Superior temporal gyrus (tissue), 1 donor: ENCODE results near the gene INPP5A.
A peak's percentile ranks its signal among the peaks of the same experiment; 100 is the strongest.
"Not testable (repeated sequence)": the region's sequence is repeated elsewhere in the genome, so short reads cannot be mapped to it uniquely, and the experiment has no call there.

Experiments used
- DNase-seq: peaks from one replicate; pipeline ENCODE4 v3.0.0-alpha.2; 2016; ENCODE audit errors: extremely low spot score

INPP5A gene

DNA sequence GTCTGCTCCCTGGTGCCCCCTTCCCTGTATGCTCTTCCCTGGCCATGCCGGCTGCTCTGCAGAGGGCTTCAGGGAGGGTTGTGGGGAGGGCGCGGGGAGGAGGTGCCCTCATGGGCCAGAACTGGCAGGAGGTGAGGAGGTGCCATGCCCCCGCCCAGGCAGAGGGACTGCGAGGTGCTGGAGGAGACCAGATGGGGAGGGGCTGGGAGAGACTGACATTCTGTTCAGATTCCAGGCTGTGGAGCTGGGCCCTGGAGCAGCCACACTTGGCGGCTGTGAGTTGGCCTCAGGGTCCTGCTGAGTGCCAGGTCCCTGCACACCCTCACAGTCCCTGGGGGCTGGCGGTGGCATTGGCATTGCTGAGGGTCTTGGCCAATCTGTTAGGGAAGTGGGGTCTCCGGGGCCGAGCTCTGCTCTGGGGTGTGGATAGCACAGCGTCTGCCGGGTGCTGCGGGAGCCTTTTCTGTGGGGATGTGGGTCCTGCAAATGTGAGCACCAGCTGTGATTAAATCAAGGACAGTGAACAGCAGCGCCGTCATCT is 25.4 kb downstream of the INPP5A start:
- DNase-seq = no peak

DNA sequence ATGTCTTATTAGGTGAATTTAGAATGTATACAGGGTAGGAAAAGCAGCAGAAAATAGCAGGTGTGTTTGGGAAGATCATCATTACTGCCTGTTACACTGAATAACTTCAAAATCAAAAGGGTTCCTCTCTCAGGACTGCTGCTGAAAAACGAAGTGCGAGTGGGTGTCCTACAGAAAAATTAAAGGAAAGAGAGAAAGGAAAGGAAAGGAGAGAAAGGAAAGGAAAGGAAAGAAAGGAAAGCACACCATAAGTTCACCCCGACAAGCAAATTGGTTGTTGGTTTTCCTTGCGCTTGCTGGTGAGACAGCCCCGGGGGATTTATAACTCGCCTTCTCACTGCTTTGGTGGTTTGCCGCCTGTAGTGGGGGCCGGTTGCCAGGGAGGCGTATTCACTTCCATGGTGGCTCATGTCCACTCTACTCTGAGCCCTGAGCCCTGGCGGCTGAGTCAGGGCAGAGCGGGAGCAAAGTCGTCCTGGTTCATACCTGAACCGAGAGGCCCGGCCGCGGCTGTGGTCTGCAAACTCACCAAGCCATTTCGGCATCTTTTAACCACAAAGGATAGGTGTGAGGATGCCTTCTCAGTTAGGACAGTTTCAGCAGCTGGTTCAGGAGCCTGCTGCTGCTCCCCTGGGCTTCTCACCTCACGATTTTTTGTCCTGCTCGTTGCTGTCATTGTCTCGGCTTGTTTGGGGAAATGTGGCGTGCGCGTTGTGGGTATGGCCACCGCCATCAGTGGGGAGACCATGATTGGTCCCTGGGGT is 26.1 kb downstream of the INPP5A start:
- no peak for DNase-seq

DNA sequence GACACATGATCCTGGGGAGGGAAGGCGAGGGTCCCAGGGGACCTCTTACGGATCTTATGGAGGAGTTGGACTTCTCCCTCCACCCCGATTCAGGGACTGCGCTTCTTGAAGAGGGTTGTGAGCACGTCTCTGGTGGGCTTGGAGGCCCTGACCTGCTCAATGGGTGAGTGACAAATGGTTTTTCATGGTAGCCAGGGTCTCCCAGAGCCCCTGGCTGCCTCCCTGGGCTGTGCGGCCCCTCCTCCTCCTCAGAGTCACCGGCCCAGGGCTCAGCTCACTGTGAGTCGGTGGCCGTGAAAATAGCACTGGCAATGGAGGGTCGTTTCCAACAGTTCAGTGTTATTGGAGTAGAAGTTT is 26.6 kb downstream of the INPP5A start:
- no peak for DNase-seq

DNA sequence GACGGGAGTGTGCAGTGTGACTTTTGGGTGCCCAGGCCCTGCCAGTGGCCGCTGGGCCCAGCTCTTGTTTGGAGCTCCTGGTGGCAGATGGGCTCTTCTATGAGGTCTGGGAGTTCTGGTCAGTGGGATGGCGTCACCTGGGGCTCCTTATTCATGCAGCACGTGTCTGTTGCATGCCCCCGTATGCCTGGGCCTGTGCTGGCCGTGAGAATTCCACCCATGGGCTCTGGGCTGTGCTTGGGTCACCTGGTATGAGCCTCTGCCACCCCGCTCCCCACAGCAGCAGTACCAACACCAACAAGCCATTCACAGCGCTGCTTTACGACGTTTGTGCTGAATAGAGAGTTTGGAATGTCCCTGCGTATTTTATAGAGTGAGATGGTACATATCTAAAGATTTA is 27.1 kb downstream of the INPP5A start:
- no peak for DNase-seq

DNA sequence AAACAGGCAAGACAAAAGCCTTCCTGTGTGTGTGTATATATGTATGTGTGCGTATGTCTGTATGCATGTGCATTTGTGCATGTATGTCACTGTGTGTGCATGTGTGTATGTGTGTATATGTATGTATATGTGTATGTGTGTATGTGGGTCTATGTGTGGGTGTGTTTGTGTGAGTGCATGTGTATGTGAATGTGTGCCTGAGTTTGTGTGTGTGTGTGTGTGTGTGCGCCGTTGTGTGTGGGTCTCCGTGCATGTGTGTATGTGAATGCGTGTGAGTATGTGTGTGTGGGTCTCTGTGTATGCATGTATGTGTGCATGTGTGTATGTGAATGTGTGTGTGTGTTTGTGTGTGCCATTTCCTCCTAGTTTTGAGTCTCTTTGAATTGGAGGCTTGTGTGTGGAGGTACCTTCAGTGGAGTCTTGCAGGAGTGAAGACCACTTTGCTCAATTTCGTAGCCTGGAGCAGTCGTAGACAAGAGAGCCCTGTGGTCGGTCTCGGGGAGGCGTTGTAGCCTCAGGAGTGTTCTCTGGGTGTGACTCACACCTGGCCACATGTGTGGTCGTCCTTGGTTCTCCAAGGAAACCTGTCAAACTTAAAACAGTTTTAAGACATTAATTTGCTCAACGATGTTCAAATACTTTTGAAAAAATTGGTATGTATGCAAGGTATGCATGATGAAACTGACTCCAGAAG is 28.1 kb downstream of the INPP5A start:
- DNase-seq = no peak

DNA sequence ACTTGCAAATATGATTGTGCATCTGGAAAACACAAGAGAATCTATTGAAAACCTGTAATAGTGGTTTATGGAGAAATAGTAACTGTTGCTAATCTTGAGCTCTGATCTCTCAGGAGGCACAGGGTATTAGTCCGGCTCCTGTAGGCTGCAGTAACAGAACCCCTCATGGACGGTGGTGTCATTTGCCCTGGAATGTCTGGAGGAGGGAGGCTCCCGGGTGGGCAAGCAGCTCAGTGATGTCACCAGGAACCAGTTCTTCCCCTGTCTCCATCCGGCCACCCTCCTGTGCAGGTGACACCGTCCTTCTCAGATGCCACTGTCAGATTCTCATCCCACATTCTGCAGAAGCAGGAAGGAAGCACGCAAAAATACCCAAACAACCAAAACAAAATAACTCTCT is 29.3 kb downstream of the INPP5A start:
- no peak for DNase-seq

DNA sequence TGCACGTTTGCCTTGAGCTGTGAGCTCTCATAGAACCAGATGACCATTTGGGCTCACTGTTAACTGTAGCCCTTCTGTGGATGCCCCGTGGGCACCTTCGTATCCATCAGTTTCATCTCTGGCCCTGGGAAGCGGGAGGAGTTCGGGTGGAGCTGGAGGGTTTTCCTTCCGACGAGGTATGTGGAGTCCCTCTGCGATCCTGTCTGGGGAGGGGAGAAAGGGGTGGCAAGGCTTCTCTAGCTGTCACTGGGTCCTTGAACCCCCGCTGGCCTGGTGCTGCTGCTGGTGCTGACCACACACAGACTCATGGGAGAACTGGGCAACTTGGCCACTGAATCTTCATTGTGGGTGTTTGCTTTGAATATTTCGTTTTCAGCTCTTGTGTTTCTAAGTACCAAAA is 32.7 kb downstream of the INPP5A start:
- DNase-seq = no peak

DNA sequence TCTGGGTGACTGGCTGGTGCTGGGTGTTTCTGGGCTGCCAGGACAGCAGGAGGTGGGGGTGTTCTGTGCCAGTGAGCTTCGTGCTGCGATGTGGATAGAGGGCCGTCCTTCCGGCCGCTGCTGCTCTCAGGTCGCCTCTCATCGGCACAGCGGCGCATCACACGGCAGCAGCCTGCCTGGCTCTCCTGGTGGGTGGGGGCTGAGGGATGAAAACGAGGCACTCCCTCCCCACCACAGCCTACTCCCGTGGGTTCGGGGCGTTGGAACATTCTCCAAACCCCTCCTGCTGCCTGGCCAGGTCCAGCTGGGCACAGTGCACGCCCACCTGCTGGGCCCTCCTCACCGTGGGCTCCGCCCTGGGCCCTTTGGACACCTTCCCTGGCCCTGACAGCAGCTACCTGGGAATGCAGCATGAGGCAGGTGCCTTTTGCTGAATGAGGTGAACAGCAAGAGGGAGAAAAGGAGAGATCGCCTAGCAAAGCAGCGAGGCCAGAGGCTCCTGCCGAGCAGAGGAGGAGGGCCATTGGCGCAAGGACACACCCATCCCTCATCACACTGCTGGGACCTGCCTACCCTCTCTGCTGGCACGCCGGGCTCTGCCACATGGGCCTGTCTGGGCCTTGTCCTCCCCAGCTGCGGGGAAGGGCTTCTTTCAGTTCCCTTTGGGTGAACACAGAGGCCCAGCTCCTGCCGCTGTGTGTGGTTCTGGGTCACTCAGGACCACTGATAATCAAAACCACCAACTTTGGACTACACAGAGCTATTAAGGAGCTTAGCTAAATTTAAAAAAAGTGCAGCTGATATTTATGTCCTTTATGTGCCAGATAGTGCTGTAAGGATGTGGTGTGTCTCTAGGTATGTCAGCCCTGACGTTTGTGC is 33.4 kb downstream of the INPP5A start:
- DNase-seq = no peak

DNA sequence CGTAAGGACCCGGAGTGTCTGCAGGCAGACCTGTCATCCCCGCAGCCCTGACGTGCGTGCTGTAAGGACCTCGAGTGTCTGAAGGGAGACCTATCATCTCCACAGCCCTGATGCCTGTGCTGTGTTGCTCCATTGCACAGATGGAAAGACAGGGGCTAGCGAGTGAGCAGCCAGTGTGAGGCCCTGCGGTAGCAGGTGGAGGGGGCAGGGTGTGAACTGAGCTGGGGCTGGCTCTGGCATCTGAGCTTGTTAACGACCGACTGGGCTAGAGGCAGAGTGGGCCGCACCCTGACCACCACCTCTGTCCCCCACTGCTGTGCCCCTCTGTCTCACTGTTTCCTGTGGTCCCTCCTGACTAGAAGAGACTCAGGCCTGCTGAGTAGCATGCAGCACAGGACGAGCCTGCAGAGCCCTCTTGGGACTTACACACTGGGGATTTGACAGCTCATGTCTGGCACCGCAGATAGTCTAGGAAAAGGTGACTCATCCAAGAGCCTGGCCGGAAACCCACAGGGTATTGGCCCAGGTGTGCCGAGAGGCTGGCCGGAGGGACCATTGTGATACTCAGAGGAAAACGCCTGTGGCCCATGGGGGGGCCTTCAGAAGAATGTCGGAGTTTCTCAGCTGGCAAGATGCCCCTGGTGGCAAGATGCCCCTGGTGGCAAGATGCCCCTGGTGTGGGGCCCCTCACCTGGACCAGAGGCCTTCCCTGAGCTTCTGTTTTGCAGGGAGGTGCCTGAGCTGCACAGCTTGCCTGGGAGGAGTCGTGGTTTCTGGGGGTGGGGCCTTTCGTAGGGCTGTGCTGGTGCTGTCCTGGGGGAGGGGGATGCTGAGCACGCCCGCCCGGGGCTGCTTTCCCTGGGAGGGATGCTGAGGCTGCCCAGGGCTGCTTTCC is 34.3 kb downstream of the INPP5A start:
- no peak for DNase-seq

DNA sequence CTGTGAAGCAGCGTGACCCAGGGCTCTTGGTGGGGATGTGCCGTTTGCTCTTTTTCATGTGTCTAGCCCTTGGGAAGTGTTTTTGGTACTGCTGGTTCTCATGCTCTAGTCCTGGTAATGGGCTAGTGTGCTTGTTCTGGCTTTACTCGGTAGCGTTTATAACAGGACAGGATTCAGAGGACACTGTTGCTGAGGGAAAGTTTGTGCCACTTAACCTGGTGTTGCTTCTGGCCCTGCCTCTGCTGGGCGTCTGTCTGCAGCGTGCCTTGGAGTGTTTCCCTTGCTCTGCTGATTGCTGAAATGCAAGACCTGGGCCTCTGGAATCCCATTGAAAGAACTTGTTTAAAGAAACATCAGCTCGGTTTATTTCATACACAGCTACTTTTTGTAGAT is 35.0 kb downstream of the INPP5A start:
- no peak for DNase-seq

DNA sequence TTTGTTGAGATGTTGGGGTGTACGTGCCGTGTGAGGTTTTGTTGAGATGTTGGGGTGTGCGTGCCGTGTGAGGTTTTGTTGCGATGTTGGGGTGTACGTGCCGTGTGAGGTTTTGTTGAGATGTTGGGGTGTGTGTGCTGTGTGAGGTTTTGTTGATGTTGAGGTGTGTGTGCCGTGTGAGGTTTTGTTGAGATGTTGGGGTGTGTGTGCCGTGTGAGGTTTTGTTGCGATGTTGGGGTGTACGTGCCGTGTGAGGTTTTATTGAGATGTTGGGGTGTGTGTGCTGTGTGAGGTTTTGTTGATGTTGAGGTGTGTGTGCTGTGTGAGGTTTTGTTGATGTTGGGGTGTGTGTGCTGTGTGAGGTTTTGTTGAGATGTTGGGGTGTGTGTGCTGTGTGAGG is 35.4 kb downstream of the INPP5A start:
- not testable (repeated sequence) for DNase-seq

DNA sequence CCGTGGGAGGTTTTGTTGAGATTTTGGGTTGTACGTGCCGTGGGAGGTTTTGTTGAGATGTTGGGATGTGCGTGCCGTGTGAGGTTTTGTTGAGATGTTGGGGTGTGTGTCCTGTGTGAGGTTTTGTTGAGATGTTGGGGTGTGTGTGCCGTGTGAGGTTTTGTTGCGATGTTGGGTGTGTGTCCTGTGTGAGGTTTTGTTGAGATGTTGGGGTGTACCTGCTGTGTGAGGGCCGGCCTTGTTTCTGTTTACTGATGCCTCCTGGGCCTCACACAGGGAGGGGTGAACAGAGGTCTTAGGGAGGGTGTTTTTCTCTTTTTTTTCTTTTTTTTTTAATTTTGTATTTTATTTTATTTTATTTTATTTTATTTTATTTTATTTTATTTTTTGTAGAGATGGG is 36.7 kb downstream of the INPP5A start:
- DNase-seq = no peak

DNA sequence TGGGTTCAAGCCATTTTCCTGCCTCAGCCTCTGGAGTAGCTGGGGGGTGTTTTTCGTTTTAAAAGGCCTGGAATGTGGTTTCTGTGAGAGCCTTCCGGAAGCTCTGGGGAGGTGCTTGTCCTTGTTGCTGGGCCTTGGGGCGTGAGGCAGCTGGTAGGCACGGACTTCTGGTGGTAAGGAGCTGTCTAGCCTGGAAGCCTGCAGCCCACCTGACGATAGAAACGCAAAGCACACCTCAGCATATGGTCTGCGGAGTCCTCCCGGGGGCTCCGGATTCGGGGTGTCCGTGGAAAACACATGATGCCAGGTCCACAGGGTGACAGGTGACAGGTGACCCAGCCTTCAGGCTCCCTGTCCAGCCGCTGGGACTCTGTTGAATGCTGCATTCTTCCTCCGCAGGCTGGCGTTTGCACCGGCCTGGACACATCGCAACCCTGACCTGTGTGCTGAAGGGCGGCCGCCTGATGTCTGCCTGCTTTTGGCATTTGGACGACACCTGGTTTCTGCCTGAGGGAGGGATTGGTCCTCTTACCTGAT is 37.3 kb downstream of the INPP5A start:
- no peak for DNase-seq

DNA sequence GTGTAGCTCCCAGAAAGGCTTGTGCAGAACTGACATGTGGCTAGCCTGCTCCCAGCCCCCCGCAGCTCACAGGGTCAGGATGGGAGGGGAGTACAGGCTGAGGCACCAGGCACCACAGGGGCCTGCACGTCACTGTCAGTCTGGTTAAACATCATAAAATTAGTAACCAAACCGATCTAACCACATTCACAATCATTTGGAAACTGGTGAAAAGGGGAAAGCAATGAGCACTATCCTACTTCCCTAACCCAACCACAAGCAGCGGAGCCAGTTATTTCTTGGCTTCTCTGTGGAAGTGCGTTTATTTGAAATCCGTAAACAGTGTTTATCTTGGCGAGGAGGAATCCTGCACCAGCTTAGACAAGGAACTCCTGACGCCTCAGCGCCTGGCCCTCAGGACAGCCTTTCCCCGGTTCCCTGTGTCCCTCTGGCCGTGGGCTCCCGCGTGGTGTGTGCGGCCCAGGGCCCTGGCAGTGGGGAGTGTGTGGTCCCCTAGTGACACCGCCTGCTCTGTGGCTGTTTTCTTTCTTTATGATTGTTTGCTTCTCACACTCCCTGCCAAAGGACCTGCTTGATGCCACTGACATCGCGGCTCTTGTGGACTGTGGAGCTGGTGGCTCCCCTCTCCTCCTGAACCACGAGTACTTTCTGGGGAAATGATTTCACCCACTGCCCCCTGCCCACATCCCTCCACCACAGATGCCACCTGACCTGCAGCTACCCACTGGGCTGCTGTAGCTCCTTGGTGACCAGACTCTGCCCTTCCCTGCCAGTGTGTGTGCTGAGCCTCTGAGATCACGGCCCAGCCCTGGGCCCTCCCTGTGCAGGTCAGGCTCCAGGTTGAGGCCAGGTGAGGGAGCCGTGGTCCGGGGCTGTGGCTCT is 38.0 kb downstream of the INPP5A start:
- peak; percentile 30 for DNase-seq

DNA sequence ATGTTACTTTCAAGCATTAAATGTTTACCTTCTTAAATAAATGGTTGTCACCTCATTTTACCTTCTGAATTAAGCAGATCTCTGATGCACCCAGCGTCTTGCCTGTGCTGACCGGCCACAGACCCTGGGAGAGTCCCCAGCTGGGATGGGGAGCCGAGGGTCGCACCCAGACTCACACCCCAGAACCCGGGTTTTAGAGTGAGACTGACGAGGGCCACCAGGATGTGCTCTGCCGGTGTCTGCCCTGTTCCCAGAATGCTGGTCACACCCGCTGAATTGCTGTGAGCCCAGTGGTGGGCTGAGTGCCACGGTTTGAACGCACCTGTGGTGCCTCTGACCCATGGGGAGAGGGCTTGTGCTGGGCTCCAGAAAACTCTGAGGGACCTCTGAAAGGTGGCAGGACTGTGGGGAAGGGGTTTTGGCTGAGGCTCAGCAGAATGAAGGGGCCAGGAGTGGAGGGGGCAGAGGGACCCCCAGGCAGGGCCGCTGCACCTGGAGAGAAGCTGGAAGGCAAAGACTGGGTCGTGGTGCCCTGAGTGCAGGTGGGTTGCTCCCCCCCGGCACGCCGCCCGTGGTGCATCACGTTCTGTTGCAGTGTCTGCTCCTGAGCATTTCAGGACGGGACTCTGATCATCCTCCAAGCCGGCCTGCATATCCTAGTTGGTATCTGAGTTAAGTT is 39.2 kb downstream of the INPP5A start:
- no peak for DNase-seq

DNA sequence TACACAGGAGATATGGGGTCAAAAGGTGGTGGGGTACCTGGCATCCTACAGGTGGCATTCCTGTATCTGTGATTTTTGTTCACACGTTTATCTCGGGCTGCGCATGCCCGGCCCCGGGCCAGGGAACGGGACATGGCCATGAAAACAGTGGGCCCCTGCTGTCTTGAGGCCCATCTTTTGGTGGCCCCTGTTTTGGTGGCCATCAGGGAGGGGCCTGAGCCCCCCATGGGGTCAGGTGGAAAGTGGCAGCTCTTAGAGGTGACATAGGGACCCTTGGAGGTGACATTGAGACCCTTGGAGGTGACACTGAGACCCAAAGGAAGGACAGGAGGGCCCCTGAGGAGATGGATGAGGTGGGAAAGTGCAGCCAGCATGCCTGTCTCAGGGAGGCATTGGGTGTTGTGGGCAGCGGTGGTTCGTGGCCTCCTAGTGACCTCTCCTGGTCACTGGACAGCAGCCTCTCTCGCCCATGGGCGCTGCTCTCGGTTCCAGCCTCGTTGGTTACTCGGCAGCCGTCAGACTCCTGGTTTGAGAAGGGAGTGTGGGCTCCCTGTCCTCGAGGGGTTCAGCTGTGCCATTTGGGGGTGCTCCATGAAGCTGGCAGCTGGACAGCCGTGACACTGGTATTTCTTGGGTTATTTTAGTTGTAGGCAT is 39.9 kb downstream of the INPP5A start:
- DNase-seq = peak; percentile 61

DNA sequence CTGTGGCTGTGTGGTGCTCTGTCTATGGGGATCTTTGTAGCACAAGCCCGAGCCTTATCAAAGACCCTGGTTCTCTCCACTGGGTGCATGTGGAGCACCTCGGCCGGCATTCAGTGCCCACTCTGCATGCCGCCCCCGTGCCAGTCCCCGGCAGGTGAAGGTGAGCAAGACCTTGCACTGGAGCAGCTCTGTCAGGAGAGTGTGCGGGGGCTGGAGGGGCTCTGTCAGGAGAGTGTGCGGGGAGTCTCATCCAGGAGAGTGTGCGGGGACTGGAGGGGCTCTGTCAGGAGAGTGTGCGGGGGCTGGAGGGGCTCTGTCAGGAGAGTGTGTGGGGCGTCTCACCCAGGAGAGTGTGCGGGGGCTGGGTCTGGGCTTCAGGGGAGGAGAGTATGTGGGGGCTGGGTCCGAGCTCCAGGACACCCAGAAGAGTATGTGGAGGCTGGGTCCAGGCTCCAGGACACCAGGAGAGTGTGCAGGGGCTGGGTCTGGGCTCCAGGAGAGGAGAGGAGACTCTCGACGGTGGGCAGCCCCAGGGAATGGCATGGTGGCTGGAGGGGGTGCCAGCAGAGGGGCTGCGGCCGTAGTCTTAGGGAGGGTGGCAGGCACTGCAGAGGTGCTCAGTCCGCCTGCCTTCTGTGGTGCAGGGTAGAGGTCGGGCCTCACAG is 40.8 kb downstream of the INPP5A start:
- no peak for DNase-seq
